AG10803 (cell line): ENCODE results near the gene LCTL.

Experiments
- DNase-seq: peaks from one replicate; pipeline ENCODE4 v3.0.0; 2010; ENCODE audit warnings: low read depth
- H3K4me3 ChIP-seq: 2 replicates; pipeline ENCODE4 v1.5.1; 2011; ENCODE audit warnings: mild to moderate bottlenecking, low read length, control low read depth
- TF ChIP-seq, protein P1 (sequence below): conservative IDR thresholded peaks from 2 replicates; pipeline ENCODE4 v1.5.1; 2011; ENCODE audit warnings: mild to moderate bottlenecking, low read length, control low read depth, inconsistent platforms

LCTL gene

DNA sequence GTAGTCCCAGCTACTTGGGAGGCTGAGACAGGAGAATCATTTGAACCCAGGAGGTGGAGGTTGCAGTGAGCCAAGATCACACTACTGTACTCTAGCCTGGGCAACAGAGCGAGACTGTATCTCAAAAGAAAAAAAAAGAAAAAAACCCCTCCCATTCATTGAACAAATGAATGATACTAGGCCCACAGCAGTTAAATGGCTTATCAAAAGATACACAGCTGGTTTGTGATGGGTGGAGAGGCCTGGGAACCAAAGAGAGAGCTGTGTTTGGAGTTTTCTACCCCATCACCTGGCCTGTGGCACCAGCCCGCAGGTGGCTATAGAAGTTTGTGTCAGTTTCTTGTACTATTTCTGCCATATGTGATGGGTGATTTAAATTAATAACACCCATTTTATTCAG, 43.1 kb upstream of the LCTL start:
- no peak for DNase-seq
- TF ChIP-seq, protein P1, sequence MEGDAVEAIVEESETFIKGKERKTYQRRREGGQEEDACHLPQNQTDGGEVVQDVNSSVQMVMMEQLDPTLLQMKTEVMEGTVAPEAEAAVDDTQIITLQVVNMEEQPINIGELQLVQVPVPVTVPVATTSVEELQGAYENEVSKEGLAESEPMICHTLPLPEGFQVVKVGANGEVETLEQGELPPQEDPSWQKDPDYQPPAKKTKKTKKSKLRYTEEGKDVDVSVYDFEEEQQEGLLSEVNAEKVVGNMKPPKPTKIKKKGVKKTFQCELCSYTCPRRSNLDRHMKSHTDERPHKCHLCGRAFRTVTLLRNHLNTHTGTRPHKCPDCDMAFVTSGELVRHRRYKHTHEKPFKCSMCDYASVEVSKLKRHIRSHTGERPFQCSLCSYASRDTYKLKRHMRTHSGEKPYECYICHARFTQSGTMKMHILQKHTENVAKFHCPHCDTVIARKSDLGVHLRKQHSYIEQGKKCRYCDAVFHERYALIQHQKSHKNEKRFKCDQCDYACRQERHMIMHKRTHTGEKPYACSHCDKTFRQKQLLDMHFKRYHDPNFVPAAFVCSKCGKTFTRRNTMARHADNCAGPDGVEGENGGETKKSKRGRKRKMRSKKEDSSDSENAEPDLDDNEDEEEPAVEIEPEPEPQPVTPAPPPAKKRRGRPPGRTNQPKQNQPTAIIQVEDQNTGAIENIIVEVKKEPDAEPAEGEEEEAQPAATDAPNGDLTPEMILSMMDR, result no peak
- H3K4me3 ChIP-seq, result no peak overlapping the region

- H3K4me3 ChIP-seq, result no peak overlapping the region
- TF ChIP-seq, protein P1, result no peak
- no peak for DNase-seq
Observed at GRCh38 chr15:66608159-66608558, 42.4 kb upstream of the LCTL start.

GRCh38 chr15:66603301-66604179, 37.7 kb upstream of the LCTL start:
- TF ChIP-seq, protein P1, result peak; percentile 82
- no peak overlapping the region for H3K4me3 ChIP-seq
- peak; percentile 45 for DNase-seq

DNA sequence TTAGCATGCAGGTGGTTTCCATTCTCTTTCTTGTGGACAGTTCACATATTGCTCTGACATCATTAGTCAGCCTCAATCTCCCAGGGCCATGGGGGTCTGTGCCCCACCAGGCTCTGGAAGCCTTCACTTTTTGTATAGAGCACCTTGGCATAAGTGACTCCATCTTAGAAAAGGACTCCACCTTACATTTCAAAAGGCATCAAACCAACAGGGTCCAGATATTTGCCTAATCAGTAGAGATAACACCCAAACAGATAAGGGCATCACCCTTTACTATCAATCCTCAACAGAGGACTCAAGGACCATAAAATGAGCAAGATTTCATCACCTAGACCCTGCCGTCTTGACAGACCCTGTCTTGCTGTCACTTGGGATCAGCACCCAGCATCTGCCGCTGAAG, 35.7 kb upstream of the LCTL start:
- TF ChIP-seq, protein P1, result no peak
- no peak for DNase-seq

DNA sequence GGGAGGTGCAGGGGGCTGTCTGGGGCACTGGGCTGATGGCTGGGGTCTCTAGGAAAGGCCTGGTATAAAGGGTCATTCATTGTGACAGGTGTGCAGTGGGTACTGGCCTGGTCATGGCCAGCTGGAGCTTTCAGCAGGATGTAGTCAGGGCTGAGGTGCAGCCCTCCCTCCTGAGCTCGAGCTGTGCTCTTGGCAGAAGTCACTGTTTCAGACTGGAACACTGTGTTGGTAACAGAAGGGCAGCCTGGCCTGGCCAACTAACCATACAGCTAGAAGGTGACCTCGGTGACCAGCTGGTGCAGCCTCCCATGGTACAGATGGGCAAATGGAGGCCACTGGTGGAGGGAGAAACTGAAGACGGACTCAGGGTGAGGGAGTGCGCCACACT, 34.4 kb upstream of the LCTL start:
- TF ChIP-seq, protein P1, result no peak
- DNase-seq, result no peak
- H3K4me3 ChIP-seq, result no peak overlapping the region

More for the DNA sequence above, 35.7 kb upstream of the LCTL start:
- no peak overlapping the region for H3K4me3 ChIP-seq

- DNase-seq, result no peak
- TF ChIP-seq, protein P1, result no peak
- H3K4me3 ChIP-seq, result no peak overlapping the region
Observed at GRCh38 chr15:66599536-66600239, 33.9 kb upstream of the LCTL start.
